GM10266 (cell line): ENCODE data around the gene MAMLD1.

Experiments
- DNase-seq: peaks from one replicate; pipeline ENCODE4 v3.0.0; 2012; ENCODE audit errors: extremely low spot score
- CTCF ChIP-seq: IDR thresholded peaks from 2 replicates; pipeline ENCODE4 v1.5.1; 2012; ENCODE audit warnings: mild to moderate bottlenecking, low read depth; ENCODE audit not compliant: control insufficient read depth, insufficient read depth; ENCODE audit errors: missing control alignments

Gene MAMLD1

GRCh38 chrX:150355913-150356312 is 7.2 kb upstream of the MAMLD1 start:
- no peak for DNase-seq
- no peak for TF ChIP-seq CTCF

GRCh38 chrX:150357790-150358189 is 5.3 kb upstream of the MAMLD1 start:
- no peak for DNase-seq
- TF ChIP-seq CTCF: no peak

- DNase-seq: no peak
- no peak for TF ChIP-seq CTCF
Measured at GRCh38 chrX:150358651-150359050, 4.5 kb upstream of the MAMLD1 start.

GRCh38 chrX:150360331-150360730 is 2.8 kb upstream of the MAMLD1 start:
- DNase-seq: no peak
- TF ChIP-seq CTCF: no peak

GRCh38 chrX:150361070-150361776 is 1.9 kb upstream of the MAMLD1 start:
- no peak for TF ChIP-seq CTCF
- DNase-seq: peak; percentile 8

GRCh38 chrX:150361777-150362351 is 1.3 kb upstream of the MAMLD1 start:
- TF ChIP-seq CTCF: no peak
- DNase-seq: no peak
